NCI-H1436 (cell line): Measurements from ENCODE around the gene ATPAF1.
"Not testable (repeated sequence)": the region's sequence is repeated elsewhere in the genome, so short reads cannot be mapped to it uniquely, and the experiment has no call there.

Experiments used
- DNase-seq: peaks from one replicate; lab custom pipeline; 2025; lab: John Stamatoyannopoulos, UW

ATPAF1 gene

DNA sequence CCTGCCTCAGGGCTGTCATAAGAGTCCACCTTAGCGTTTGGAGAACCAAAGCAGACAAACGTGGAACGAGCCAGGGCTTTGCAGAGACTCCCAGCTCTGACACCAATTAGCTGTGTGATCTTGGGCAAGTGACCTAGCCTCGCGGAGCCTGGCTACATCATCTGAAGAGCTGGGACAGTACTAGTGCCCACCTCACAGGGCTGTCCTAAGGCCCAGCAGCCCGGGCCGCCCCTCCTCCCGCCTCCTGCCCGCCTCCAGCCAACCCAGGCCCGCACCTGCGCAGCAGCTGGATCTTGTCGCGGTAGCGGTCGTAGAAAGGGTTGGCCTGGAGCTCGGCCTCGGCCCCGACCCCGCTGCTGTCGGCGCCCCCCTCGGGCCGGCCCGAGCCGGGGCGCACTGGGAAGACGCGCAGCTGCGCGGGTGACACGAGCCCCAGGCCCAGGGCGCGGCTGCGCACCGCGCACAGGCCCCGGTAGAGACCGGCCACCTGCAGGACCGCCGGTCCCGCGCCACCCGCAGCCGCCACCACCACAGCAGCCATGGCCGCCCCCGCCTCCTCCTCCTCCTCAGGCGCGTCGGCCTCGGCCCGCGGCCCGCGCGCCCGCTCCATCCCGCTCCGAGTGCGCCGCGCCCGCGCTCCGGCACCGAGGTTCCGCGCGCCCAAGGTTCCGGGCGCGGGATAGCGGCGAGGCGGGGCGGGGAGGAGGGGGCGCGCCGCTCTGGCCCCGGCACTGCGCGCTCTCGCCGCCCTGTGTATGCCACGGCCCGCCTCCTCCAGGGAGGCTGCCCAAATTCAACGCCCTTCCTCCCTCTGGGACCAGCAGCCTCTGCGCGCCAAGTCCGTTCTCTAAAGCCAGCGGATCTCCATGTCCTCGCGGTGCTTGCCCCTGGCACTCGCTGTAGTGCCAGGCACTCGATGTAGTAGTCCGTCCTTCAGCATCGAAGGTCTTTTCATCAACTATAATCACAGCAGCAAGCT lies at the start of gene ATPAF1:
Gene ATPAF1 (minus strand): TSS at position 583 of the 979 bp plus-strand sequence. CDS start 42 bp downstream, at position 541.
- peak; percentile 59 for DNase-seq

- no peak for DNase-seq
Observed at GRCh38 chr1:46717654-46718053, 49.5 kb upstream of the ATPAF1 start.

GRCh38 chr1:46714976-46715375 lies 46.8 kb upstream of the ATPAF1 start:
- no peak for DNase-seq

DNA sequence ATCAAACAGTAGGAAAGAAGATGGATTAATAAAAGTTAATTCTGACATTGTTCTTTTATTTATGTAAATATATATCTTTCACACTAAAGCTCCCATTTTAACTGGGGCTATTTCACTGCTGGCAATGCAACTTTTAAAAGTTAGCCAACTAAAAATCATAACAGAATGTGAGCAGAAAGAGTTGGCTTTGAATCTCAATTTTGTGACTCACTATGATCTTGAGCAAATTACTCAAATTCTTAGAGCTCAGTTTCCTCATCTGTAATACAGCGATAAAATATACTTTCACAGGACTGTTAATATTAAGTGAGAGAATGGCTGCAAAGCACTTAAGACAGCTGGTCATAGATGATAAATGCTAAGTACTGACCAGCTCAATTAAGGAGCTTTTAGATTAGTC lies 40.0 kb upstream of the ATPAF1 start:
- no peak for DNase-seq

GRCh38 chr1:46705408-46705807 lies 37.2 kb upstream of the ATPAF1 start:
- no peak for DNase-seq

- no peak for DNase-seq
Observed at GRCh38 chr1:46703927-46704641, 35.9 kb upstream of the ATPAF1 start.

GRCh38 chr1:46699666-46700065 lies 31.5 kb upstream of the ATPAF1 start:
- DNase-seq, result no peak

- no peak for DNase-seq
Observed at GRCh38 chr1:46697053-46697452, 28.9 kb upstream of the ATPAF1 start.

DNA sequence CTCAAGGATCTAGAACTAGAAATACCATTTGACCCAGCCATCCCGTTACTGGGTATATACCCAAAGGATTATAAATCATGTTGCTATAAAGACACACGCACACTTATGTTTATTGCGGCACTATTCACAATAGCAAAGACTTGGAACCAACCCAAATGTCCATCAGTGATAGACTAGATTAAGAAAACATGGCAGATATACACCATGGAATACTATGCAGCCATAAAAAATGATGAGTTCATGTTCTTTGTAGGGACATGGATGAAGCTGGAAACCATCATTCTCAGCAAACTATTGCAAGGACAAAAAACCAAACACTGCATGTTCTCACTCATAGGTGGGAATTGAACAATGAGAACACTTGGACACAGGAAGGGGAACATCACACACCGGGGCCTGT lies 26.5 kb upstream of the ATPAF1 start:
- DNase-seq, result not testable (repeated sequence)

- DNase-seq, result no peak
Observed at GRCh38 chr1:46692811-46693770, 24.9 kb upstream of the ATPAF1 start.

- DNase-seq, result no peak
Observed at GRCh38 chr1:46691997-46692790, 24.0 kb upstream of the ATPAF1 start.

DNA sequence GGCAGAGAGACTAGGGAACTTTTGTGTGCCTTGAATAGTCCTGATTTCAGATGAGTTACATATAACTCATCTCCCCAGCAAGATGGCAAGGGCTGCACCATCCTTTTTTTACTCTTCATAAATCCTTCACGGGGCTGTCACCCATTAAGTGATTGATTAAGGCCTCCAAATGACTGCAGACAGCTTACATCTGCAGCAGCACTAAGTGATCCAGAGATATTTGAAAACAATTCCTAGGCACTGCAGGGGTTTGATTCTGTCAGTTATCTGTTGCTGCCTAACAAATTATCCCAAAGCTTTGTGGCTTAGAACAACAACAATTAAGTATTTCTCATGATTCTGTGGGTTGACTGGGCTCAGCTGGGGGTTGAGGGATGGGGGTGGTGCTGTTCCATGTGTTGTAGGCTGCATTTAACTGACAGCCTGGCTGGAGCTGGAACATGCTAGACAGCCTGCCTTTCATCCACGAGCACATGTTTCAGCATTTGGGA lies 22.8 kb upstream of the ATPAF1 start:
- no peak for DNase-seq

DNA sequence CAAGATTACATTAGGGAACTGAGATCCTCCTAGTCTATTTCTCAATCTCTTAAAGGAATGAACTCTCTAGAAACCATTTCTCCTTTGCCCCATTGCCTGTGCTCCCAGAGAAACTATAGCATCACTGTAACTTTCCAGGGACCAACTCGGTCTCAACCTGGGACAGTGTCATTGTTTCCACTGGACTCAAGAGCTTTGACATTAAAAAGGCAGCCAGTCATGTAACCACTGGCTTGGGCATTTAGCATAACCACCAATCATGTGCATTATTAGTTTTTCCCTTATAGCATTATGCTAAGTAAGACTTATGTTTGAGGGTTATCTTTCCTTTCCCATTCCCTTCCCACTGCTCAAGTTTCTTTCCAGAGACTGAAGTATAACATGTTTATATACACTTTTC lies 21.7 kb upstream of the ATPAF1 start:
- DNase-seq, result no peak

DNA sequence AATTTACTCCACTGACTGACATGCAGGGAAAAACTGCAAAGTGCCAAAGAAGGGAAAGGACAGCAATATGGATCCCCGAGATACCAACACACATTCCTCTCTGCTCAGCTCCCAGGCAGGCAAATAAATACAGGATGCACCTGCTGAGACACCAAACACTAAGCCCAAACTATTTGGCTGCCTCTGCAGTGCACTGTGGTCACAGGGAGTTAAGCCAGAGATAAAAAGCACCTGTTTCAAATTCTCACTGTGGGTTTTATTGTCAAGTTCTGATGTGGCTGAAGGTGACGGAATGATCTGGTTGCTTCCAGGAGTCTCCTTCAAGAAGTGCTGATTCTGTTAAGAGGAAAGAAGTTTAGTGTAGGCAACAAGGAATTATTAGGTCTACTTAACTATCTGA lies 21.2 kb upstream of the ATPAF1 start:
- no peak for DNase-seq

DNA sequence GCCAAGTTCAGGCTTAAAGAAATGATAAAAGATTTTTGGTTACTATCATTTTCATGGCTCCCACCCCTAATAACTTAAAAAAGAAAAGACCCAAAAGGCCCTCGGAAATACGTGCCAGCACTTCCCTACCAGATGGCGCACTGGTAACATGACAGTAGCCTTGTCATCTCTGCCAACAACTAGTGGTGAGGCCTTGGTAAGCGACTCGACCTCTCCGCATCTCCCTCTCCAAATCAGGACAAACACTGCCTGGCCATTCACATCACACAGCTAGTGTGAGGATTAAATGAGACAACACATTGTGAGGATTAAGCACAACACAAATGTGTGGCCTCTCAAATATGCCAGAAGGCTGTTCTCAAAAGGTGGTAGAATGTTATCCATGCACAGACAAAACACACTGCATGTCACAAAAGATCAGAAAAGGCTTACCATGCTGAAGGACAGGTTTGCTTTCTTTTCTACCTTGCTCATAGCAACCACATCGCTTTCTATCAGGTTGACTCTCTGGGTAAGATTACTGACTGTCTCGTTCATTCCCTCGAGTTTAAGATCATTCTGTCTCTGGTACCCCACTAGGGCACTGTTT lies 19.9 kb upstream of the ATPAF1 start:
- no peak for DNase-seq

- no peak for DNase-seq
Observed at GRCh38 chr1:46687093-46687659, 19.0 kb upstream of the ATPAF1 start.

- no peak for DNase-seq
Observed at GRCh38 chr1:46686255-46686654, 18.1 kb upstream of the ATPAF1 start.

- DNase-seq, result no peak
Observed at GRCh38 chr1:46684670-46685069, 16.5 kb upstream of the ATPAF1 start.

GRCh38 chr1:46682064-46682463 lies 13.9 kb upstream of the ATPAF1 start:
- no peak for DNase-seq
